SK-MEL-5 (cell line): ENCODE data around the gene TSPAN9. TPM values are rescaled to one million over a fixed set of nuclear protein-coding genes. Genes with fewer than 3 reads are reported as not detected.

ENCODE experiments used
- DNase-seq: peaks from one replicate; pipeline ENCODE4 v3.0.0-alpha.2; 2016; ENCODE audit warnings: low read depth, low spot score
- in situ Hi-C: cut with HindIII; loops from 2 replicates; pipeline ENCODE4 v1.10.0; 2016; ENCODE audit warnings: low sequenced_read_pairs, high pct_unique_total_duplicates, low pct_unique_long_range_greater_than_20kb
- total RNA-seq: library from RNA; depleted of rRNA; stranded (reverse); fragments of >200 nt; shearing (Covaris generic); gene quantifications from 2 replicates; pipeline ENCODE4 v1.2.3, GENCODE V29; 2014

TSPAN9 gene
- total RNA-seq, 1 experiment from 2014 or later = 14.2 TPM

- in situ Hi-C loops = no loop called here
- DNase-seq = no peak
Observed at GRCh38 chr12:3178671-3179313, 101.6 kb downstream of the TSPAN9 start.

DNA sequence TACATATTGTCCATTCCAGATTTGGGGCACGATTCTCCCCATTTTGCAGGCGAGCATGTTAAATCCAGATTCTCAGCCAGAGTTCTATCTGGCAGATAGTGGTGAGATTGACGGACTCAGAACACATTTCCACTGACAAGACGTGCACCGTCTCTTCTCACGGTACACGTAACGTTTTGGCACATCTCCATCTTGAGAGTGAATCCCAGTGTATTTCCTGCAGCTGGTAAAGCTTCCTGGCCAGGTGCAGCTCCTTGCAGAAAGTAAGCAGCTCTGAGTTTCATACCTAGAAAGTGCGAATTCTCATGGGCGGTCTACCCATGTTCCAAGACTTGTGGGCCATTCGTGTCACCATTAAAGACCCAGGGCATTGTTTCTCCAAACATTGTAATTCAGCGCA is 102.6 kb downstream of the TSPAN9 start:
- in situ Hi-C loops = no loop called here

DNA sequence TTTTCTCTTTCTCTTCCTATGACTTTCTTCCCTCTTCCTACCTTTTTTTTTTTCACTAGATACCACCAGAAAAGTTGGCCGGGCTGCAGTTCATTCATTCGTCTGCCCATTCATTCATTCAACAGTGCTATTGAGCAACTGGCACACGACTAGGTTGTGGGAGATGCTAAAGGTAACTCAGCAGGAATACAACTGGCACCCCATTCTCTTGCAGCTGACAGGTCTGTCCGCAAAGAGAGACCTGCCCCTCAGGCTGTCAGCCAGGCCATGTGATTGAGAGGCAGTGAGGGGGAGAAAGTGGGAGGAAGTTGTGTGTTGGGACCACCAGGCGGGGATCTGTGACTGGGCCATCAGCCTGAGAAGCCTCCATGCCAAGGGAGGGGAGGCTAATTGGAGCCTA is 105.2 kb downstream of the TSPAN9 start:
- in situ Hi-C loops = no loop called here

More for the DNA sequence above, 102.6 kb downstream of the TSPAN9 start:
- DNase-seq = no peak

DNA sequence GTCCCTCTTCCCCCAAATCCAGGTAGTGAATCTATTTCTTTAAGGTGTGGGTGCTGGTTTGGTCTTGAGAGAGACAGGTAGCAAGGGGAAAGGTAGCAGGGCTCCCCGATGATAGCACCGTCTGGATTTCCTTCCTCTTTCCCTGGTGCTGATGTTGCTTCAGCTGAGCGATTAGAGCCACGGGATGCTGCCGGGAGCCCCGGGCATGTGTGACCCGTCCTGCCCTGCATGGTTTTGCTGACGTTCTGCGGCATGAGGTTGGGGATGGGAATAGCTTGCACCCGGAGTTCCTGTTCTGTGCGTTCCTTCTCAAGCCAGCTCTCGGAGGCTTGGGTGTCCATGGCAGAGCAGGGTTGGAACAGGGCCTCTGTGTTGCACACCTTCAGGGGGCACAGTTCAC is 107.3 kb downstream of the TSPAN9 start:
- in situ Hi-C loops = no loop called here
- no peak for DNase-seq

More for the DNA sequence above, 105.2 kb downstream of the TSPAN9 start:
- DNase-seq = no peak

GRCh38 chr12:3185260-3185870 is 108.2 kb downstream of the TSPAN9 start:
- in situ Hi-C loops = no loop called here
- DNase-seq = no peak

GRCh38 chr12:3186546-3187215 is 109.5 kb downstream of the TSPAN9 start:
- in situ Hi-C loops = no loop called here

GRCh38 chr12:3187846-3188770 is 110.9 kb downstream of the TSPAN9 start:
- in situ Hi-C loops = no loop called here
- DNase-seq = no peak

More at GRCh38 chr12:3186546-3187215, 109.5 kb downstream of the TSPAN9 start:
- DNase-seq = no peak

DNA sequence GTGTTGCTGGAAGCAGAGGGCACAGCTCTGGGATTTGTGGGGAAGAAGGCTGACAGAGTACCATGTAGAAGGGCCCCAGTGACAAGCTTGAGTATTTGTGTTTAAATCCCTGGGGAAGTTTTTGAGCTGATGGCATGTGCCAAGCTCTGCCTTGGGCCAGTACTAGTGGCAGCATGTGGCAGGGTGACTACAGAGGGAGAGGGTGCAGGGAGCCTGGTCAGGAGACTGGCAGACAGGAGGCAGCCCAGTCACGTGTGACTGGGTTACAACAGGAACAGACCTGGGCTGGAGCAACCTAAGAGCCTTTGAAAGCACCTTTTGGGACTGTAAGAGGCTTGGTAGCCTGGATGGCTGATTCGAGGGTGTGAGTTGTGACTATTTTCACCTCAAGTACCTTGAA is 112.1 kb downstream of the TSPAN9 start:
- no peak for DNase-seq
- in situ Hi-C loops = no loop called here

GRCh38 chr12:3190101-3190500 is 112.9 kb downstream of the TSPAN9 start:
- in situ Hi-C loops = no loop called here
- DNase-seq = no peak

GRCh38 chr12:3191450-3191849 is 114.3 kb downstream of the TSPAN9 start:
- no peak for DNase-seq
- in situ Hi-C loops = no loop called here

DNA sequence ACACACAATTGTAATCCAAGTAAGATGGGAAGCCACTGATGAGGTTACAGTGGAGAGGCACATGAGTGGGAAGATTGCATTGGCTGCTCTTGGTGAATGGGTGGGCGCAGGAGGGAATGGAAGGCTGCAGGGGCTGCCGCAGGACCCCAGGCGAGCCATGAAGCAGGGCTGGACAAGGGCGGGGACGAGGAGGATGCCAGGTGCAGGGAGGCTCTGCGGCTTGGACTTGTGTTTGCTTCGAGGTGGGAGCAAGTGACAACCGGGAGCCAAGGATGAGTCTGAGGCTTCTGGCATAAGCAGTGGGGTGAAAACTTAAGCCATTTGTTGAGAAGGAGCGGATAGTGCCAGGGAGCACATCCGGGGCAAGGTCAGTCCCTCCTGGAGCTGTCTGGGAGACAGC is 115.0 kb downstream of the TSPAN9 start:
- in situ Hi-C loops = no loop called here
- no peak for DNase-seq

- in situ Hi-C loops = no loop called here
- no peak for DNase-seq
Observed at GRCh38 chr12:3193131-3193530, 116.0 kb downstream of the TSPAN9 start.

GRCh38 chr12:3193755-3194154 is 116.6 kb downstream of the TSPAN9 start:
- no peak for DNase-seq
- in situ Hi-C loops = no loop called here

DNA sequence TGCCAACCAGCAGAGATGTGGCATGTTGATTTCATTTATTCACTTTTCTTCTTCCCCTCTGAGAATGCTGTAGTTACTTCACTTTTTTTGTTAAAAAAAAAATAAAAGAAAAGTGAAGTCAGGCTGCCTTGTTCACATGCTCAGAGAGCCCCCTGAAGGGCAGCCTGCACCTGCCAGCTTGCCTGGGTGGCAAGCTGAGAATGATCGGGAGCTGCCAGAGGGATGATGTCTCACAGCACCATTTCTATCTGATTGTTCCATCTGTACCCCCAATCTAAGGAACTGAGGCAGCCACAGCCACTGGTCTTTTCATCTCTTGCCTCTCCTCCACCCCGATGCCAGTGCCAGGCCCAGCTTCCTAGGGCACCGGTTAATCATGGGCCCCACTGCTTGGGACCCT is 118.2 kb downstream of the TSPAN9 start:
- DNase-seq = no peak
- in situ Hi-C loops = no loop called here

GRCh38 chr12:3195859-3196483 is 118.8 kb downstream of the TSPAN9 start:
- in situ Hi-C loops = no loop called here
- no peak for DNase-seq

DNA sequence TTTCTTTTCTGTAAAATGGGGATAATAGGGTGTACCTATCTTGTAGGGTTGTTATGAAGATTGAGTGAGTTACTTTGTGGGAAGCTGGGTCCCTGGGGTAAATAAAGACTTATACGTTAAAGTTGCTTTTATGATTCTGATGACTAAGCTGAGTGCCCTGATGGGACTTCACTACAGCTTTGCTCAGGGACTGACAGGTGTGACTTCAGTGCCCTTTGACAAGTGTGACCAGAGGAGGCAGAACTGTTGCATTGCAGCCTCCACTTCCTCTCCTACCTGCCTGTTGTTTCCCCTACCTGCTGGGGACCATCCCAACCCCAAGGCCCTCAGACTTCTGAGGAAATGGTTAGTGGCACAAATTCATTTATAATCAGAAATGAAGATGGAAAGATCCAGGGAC is 119.3 kb downstream of the TSPAN9 start:
- in situ Hi-C loops = no loop called here
- no peak for DNase-seq

GRCh38 chr12:3197131-3197818 is 120.1 kb downstream of the TSPAN9 start:
- in situ Hi-C loops = no loop called here

More at GRCh38 chr12:3197131-3197818, 120.1 kb downstream of the TSPAN9 start:
- DNase-seq = no peak
